H9 (cell line): Measurements from ENCODE around the gene C10orf88. TPM values are rescaled to one million over a fixed set of nuclear protein-coding genes. Genes with fewer than 3 reads are reported as not detected.

Experiments
- DNase-seq: peaks from one replicate; pipeline ENCODE4 v3.0.0-alpha.2; 2017
- H2AFZ ChIP-seq: one replicate; pipeline ENCODE4 v1.6.1; 2013; ENCODE audit warnings: mild to moderate bottlenecking, low read length, control low read depth, moderate library complexity
- H2AK5ac ChIP-seq: 2 replicates; pipeline ENCODE4 v1.6.1; 2013; ENCODE audit warnings: low read length, control low read depth, mixed read lengths; ENCODE audit not compliant: insufficient read length
- H2BK120ac ChIP-seq: one replicate; pipeline ENCODE4 v1.6.1; 2013; ENCODE audit warnings: low read depth, mild to moderate bottlenecking, low read length, control low read depth, inconsistent platforms; ENCODE audit not compliant: poor library complexity, severe bottlenecking
- H2BK12ac ChIP-seq: 2 replicates; pipeline ENCODE4 v1.6.1; 2013; ENCODE audit warnings: low read length, control low read depth, mixed read lengths, low read depth; ENCODE audit not compliant: insufficient read length
- H2BK15ac ChIP-seq: 2 replicates; pipeline ENCODE4 v1.6.1; 2013; ENCODE audit warnings: low read depth, low read length, control low read depth
- H2BK20ac ChIP-seq: one replicate; pipeline ENCODE4 v1.6.1; 2013; ENCODE audit warnings: low read depth, mild to moderate bottlenecking, low read length, control low read depth, inconsistent platforms; ENCODE audit not compliant: poor library complexity, severe bottlenecking
- H2BK5ac ChIP-seq: 2 replicates; pipeline ENCODE4 v1.6.1; 2013; ENCODE audit warnings: low read length, control low read depth, mixed read lengths; ENCODE audit not compliant: insufficient read length
- H3K14ac ChIP-seq: 2 replicates; pipeline ENCODE4 v1.6.1; 2013; ENCODE audit warnings: low read length, control low read depth; ENCODE audit not compliant: insufficient read depth
- H3K18ac ChIP-seq: 2 replicates; pipeline ENCODE4 v1.6.1; 2013; ENCODE audit warnings: low read depth, mild to moderate bottlenecking, mixed read lengths, low read length, control low read depth; ENCODE audit not compliant: insufficient read length
- H3K23ac ChIP-seq: 2 replicates; pipeline ENCODE4 v1.6.1; 2013; ENCODE audit warnings: low read length, control low read depth, mixed read lengths, low read depth; ENCODE audit not compliant: insufficient read length
- H3K23me2 ChIP-seq: 2 replicates; pipeline ENCODE4 v1.6.1; 2013; ENCODE audit warnings: low read depth, mild to moderate bottlenecking, mixed read lengths, low read length, control low read depth; ENCODE audit not compliant: insufficient read length, poor library complexity, severe bottlenecking
- H3K27ac ChIP-seq: 2 replicates; pipeline ENCODE4 v1.5.1; 2013; ENCODE audit warnings: low read length, control low read depth, mixed read lengths, low read depth; ENCODE audit not compliant: insufficient read length
- H3K27me3 ChIP-seq: 2 replicates; pipeline ENCODE4 v1.6.1; 2013; ENCODE audit warnings: low read length, control low read depth, inconsistent platforms; ENCODE audit not compliant: insufficient read depth
- H3K4ac ChIP-seq: 2 replicates; pipeline ENCODE4 v1.6.1; 2013; ENCODE audit warnings: low read depth, mild to moderate bottlenecking, control low read depth, inconsistent platforms, low read length, moderate library complexity
- H3K4me1 ChIP-seq: 2 replicates; pipeline ENCODE4 v1.6.1; 2013; ENCODE audit warnings: low read length, control low read depth, inconsistent platforms; ENCODE audit not compliant: insufficient read depth
- H3K4me2 ChIP-seq: 2 replicates; pipeline ENCODE4 v1.6.1; 2013; ENCODE audit warnings: low read length, control low read depth, mixed read lengths; ENCODE audit not compliant: insufficient read length, insufficient read depth
- H3K56ac ChIP-seq: 2 replicates; pipeline ENCODE4 v1.6.1; 2013; ENCODE audit warnings: low read depth, mild to moderate bottlenecking, mixed read lengths, low read length, control low read depth; ENCODE audit not compliant: insufficient read length
- H3K79me1 ChIP-seq: 2 replicates; pipeline ENCODE4 v1.6.1; 2013; ENCODE audit warnings: low read depth, mild to moderate bottlenecking, moderate library complexity, low read length, control low read depth, inconsistent platforms; ENCODE audit not compliant: insufficient read depth, poor library complexity, severe bottlenecking
- H3K79me2 ChIP-seq: 2 replicates; pipeline ENCODE4 v1.6.1; 2013; ENCODE audit warnings: low read length, control low read depth, inconsistent platforms; ENCODE audit not compliant: insufficient read depth
- H3K9ac ChIP-seq: 2 replicates; pipeline ENCODE4 v1.6.1; 2013; ENCODE audit warnings: low read length, control low read depth, mixed read lengths; ENCODE audit not compliant: insufficient read length; ENCODE audit errors: extremely low read depth
- H3K9me3 ChIP-seq: one replicate; pipeline ENCODE4 v1.6.1; 2013; ENCODE audit warnings: low read depth, low read length, inconsistent platforms; ENCODE audit not compliant: control insufficient read depth
- H3T11ph ChIP-seq: one replicate; pipeline ENCODE4 v1.6.1; 2013; ENCODE audit warnings: mild to moderate bottlenecking, low read length, control low read depth, inconsistent platforms
- H4K20me1 ChIP-seq: one replicate; pipeline ENCODE4 v1.6.1; 2013; ENCODE audit not compliant: control insufficient read depth, insufficient read length, insufficient read depth
- H4K5ac ChIP-seq: 2 replicates; pipeline ENCODE4 v1.6.1; 2013; ENCODE audit warnings: low read depth, mild to moderate bottlenecking, mixed read lengths, low read length, control low read depth; ENCODE audit not compliant: insufficient read length
- H4K8ac ChIP-seq: replicated peaks from 2 replicates; pipeline ENCODE4 v1.6.1; 2013; ENCODE audit warnings: low read length, control low read depth, mixed read lengths, low read depth; ENCODE audit not compliant: insufficient read length
- H4K91ac ChIP-seq: 2 replicates; pipeline ENCODE4 v1.6.1; 2013; ENCODE audit warnings: low read depth, mild to moderate bottlenecking, moderate library complexity, mixed read lengths, low read length, control low read depth; ENCODE audit not compliant: insufficient read length
- H3K27ac Mint-ChIP-seq, 3 experiments: 2 replicates in 2 of 3; 3 replicates in 1 of 3; pipeline ENCODE4 v1.8.0; 2020 to 2021; ENCODE audit warnings: mixed read lengths in 3 of 3, mild to moderate bottlenecking in 1 of 3, moderate library complexity in 1 of 3
- H3K27me3 Mint-ChIP-seq: 2 replicates; pipeline ENCODE4 v1.8.0; 2021; ENCODE audit warnings: low read depth, mild to moderate bottlenecking, moderate library complexity, mixed read lengths
- H3K36me3 Mint-ChIP-seq, 3 experiments: 2 replicates in 2 of 3; 3 replicates in 1 of 3; pipeline ENCODE4 v1.8.0; 2020 to 2021; ENCODE audit warnings: low read depth in 3 of 3, mixed read lengths in 3 of 3; ENCODE audit not compliant: insufficient read depth in 1 of 3
- H3K4me1 Mint-ChIP-seq, 2 experiments: 2 replicates each; pipeline ENCODE4 v1.8.0; 2020; ENCODE audit warnings: mixed read lengths in 2 of 2
- H3K4me3 Mint-ChIP-seq, 2 experiments: 2 replicates in 1 of 2; 3 replicates in 1 of 2; pipeline ENCODE4 v1.8.0; 2020 to 2021; ENCODE audit warnings: mild to moderate bottlenecking in 2 of 2, mixed read lengths in 2 of 2, moderate library complexity in 1 of 2
- H3K9me3 Mint-ChIP-seq, 2 experiments: 2 replicates in 1 of 2; 3 replicates in 1 of 2; pipeline ENCODE4 v1.8.0; 2020; ENCODE audit warnings: mild to moderate bottlenecking in 2 of 2, mixed read lengths in 2 of 2, moderate library complexity in 1 of 2
- CTCF ChIP-seq: fragments of 200-600 bp; sonication (generic); conservative IDR thresholded peaks from 3 replicates; pipeline ENCODE4 v1.8.0; 2021; ENCODE audit warnings: antibody characterized with exemption, mild to moderate bottlenecking
- WGBS: extraction: QIAGEN DNeasy Blood & Tissue Kit; methylation state at CpG from one replicate; pipeline ENCODE4 v1.1.7; 2013; ENCODE audit warnings: missing lambda C conversion rate, low lambda C conversion rate, mixed read lengths; ENCODE audit not compliant: insufficient read length; ENCODE audit errors: extremely low coverage; 5-methylcytosine and 5-hydroxymethylcytosine counted together
- total RNA-seq: library from RNA; stranded (reverse); gene quantifications from 2 replicates; pipeline ENCODE4 v1.2.1, GENCODE V29; 2021

Gene C10orf88
- total RNA-seq, 1 experiment from 2014 or later, result 11.7 TPM

- DNase-seq, result peak; percentile 76
- Histone ChIP-seq H3K23ac (no peak overlapping the region), H3K79me2 (no peaks in the 10 kb centered on the region), H2BK12ac (no peak overlapping the region), H3K27ac (no peak overlapping the region), H3K27me3 (no peaks in the 10 kb centered on the region), H3K4ac (no peak overlapping the region), H2BK120ac (no peak overlapping the region), H4K91ac (no peak overlapping the region), H3K56ac (no peak overlapping the region), H4K8ac (no peak overlapping the region), H3K23me2 (no peaks in the 10 kb centered on the region), H3K14ac (no peak overlapping the region), H3K9ac (no peak overlapping the region), H4K20me1 (no peaks in the 10 kb centered on the region), H3K4me1 (no peaks in the 10 kb centered on the region), H2BK5ac (no peak overlapping the region), H3K79me1 (no peaks in the 10 kb centered on the region), H4K5ac (no peak overlapping the region), H3K4me2 (no peak overlapping the region), H3K9me3 (no peaks in the 10 kb centered on the region), H3K18ac (no peak overlapping the region), H2AK5ac (no peak overlapping the region), H2BK20ac (no peak overlapping the region), H3T11ph (no peak overlapping the region), H2AFZ (no peak overlapping the region), H2BK15ac (no peak overlapping the region)
- WGBS, result no CpG with 5 or more reads among the region's 5 CpGs
- Mint-ChIP-seq H3K4me1 (peaks cover 2 to 9% of the 10 kb centered on the region in 2 experiments; a peak in 3 of 4 replicates), H3K27ac (no peak overlapping the region), H3K9me3 (peaks cover 0 to 3% of the 10 kb centered on the region in 2 experiments; a peak in 1 of 5 replicates), H3K27me3 (peaks cover 21% of the 10 kb centered on the region), H3K36me3 (no peaks in the 10 kb centered on the region), H3K4me3 (no peak overlapping the region)
- no peak for TF ChIP-seq CTCF
Measured at GRCh38 chr10:122911889-122912484, 42.0 kb downstream of the C10orf88 start.
